Liver (tissue), 9 donors: Measurements from ENCODE around the gene DAGLA. TPM values are rescaled to one million over a fixed set of nuclear protein-coding genes. Genes with fewer than 3 reads are reported as not detected.
A peak's percentile ranks its signal among the peaks of the same experiment; 100 is the strongest.

Source experiments
- DNase-seq: peaks from one replicate; pipeline ENCODE4 v3.0.0-alpha.2; 2017; ENCODE audit warnings: low spot score
- H3K27ac ChIP-seq, 2 donors: one replicate each; pipeline ENCODE4 v1.7.0; 2013; ENCODE audit warnings: inconsistent platforms in 2 of 2, low read length in 2 of 2, control low read depth in 1 of 2, low read depth in 1 of 2, mild to moderate bottlenecking in 1 of 2
- H3K27me3 ChIP-seq, 4 donors: one replicate each; pipeline versions ENCODE4 v1.6.1 to v1.7.0; 2013; ENCODE audit warnings: low read length in 3 of 4, inconsistent platforms in 1 of 4, mild to moderate bottlenecking in 1 of 4, moderate library complexity in 1 of 4; ENCODE audit not compliant: control insufficient read depth in 4 of 4, insufficient read depth in 4 of 4
- H3K36me3 ChIP-seq, 4 donors: one replicate each; pipeline versions ENCODE4 v1.6.1 to v1.7.0; 2013; ENCODE audit warnings: low read length in 3 of 4, mild to moderate bottlenecking in 3 of 4, low read depth in 1 of 4, moderate library complexity in 1 of 4; ENCODE audit not compliant: control insufficient read depth in 4 of 4, insufficient read depth in 3 of 4
- H3K4me1 ChIP-seq, 4 donors: one replicate each; pipeline versions ENCODE4 v1.6.1 to v1.7.0; 2013; ENCODE audit warnings: low read length in 3 of 4, mild to moderate bottlenecking in 3 of 4, moderate library complexity in 1 of 4; ENCODE audit not compliant: control insufficient read depth in 4 of 4, insufficient read depth in 4 of 4
- H3K4me3 ChIP-seq, 3 donors: one replicate each; pipeline versions ENCODE4 v1.6.1 to v1.7.0; 2013; ENCODE audit warnings: low read length in 3 of 3, control low read depth in 1 of 3, low read depth in 1 of 3, mild to moderate bottlenecking in 1 of 3
- H3K9ac ChIP-seq, 2 donors: one replicate each; pipeline ENCODE4 v1.7.0; 2013; ENCODE audit warnings: low read length in 2 of 2, mild to moderate bottlenecking in 2 of 2, moderate library complexity in 2 of 2, control low read depth in 1 of 2, low read depth in 1 of 2
- H3K9me3 ChIP-seq, 4 donors: one replicate each; pipeline versions ENCODE4 v1.6.1 to v1.7.0; 2013; ENCODE audit warnings: low read length in 3 of 4; ENCODE audit not compliant: control insufficient read depth in 4 of 4
- ATF3 ChIP-seq: IDR thresholded peaks from 2 replicates; pipeline ENCODE4 v1.6.1; 2016; ENCODE audit warnings: antibody characterized with exemption
- CTCF ChIP-seq: fragments of 150-350 bp; IDR thresholded peaks from 2 replicates; pipeline ENCODE4 v1.5.1; 2017; ENCODE audit warnings: improper control_type of control experiment, low read depth, low read length; ENCODE audit not compliant: missing input control
- EGR1 ChIP-seq, 2 donors: IDR thresholded peaks; 2 replicates each; pipeline ENCODE4 v1.6.1; 2016 to 2018; ENCODE audit warnings: antibody characterized with exemption in 2 of 2, low read depth in 2 of 2
- FOXA1 ChIP-seq: IDR thresholded peaks from 2 replicates; pipeline ENCODE4 v1.6.1; 2016; ENCODE audit warnings: antibody characterized with exemption
- FOXA2 ChIP-seq: IDR thresholded peaks from 2 replicates; pipeline ENCODE4 v1.6.1; 2016; ENCODE audit warnings: antibody characterized with exemption
- GABPA ChIP-seq, 2 donors: IDR thresholded peaks in 1 of 2; conservative IDR thresholded peaks in 1 of 2; 2 replicates each; pipeline ENCODE4 v1.6.1; 2016; ENCODE audit warnings: antibody characterized with exemption in 2 of 2, mild to moderate bottlenecking in 1 of 2, moderate library complexity in 1 of 2
- HNF4A ChIP-seq, 2 donors: conservative IDR thresholded peaks; 2 replicates each; pipeline ENCODE4 v1.6.1; 2016; ENCODE audit warnings: antibody characterized with exemption in 2 of 2, mild to moderate bottlenecking in 2 of 2
- HNF4G ChIP-seq: IDR thresholded peaks from 2 replicates; pipeline ENCODE4 v1.6.1; 2016; ENCODE audit warnings: antibody characterized with exemption
- JUND ChIP-seq, 2 donors: IDR thresholded peaks; 2 replicates each; pipeline ENCODE4 v1.6.1; 2016; ENCODE audit warnings: antibody characterized with exemption in 2 of 2
- MAX ChIP-seq: IDR thresholded peaks from 2 replicates; pipeline ENCODE4 v1.6.1; 2016; ENCODE audit warnings: antibody characterized with exemption
- NR2F2 ChIP-seq: IDR thresholded peaks from 2 replicates; pipeline ENCODE4 v1.6.1; 2016; ENCODE audit warnings: antibody characterized with exemption
- RAD21 ChIP-seq, 2 donors: IDR thresholded peaks; 2 replicates each; pipeline ENCODE4 v1.6.1; 2016; ENCODE audit warnings: antibody characterized with exemption in 2 of 2, mild to moderate bottlenecking in 2 of 2
- REST ChIP-seq: IDR thresholded peaks from 2 replicates; pipeline ENCODE4 v1.6.1; 2016; ENCODE audit warnings: antibody characterized with exemption, mild to moderate bottlenecking
- RXRA ChIP-seq, 2 donors: IDR thresholded peaks; 2 replicates each; pipeline ENCODE4 v1.6.1; 2017 to 2018; ENCODE audit warnings: antibody characterized with exemption in 2 of 2, mild to moderate bottlenecking in 1 of 2
- SP1 ChIP-seq: IDR thresholded peaks from 2 replicates; pipeline ENCODE4 v1.6.1; 2018; ENCODE audit warnings: antibody characterized with exemption, mild to moderate bottlenecking
- TAF1 ChIP-seq: conservative IDR thresholded peaks from 2 replicates; pipeline ENCODE4 v1.6.1; 2016; ENCODE audit warnings: antibody characterized with exemption, mild to moderate bottlenecking
- YY1 ChIP-seq: IDR thresholded peaks from 2 replicates; pipeline ENCODE4 v1.6.1; 2016; ENCODE audit warnings: antibody characterized with exemption, mild to moderate bottlenecking
- ZBTB33 ChIP-seq: IDR thresholded peaks from 2 replicates; pipeline ENCODE4 v1.6.1; 2016; ENCODE audit warnings: antibody characterized with exemption
- WGBS: extraction: QIAGEN DNeasy Blood & Tissue Kit; methylation state at CpG from one replicate; pipeline ENCODE4 v1.1.7; 2013; 5-methylcytosine and 5-hydroxymethylcytosine counted together
- polyA plus RNA-seq, 2 donors: library from polyadenylated mRNA; stranded (reverse) in 1 of 2; unstranded in 1 of 2; fragments of 200-250 nt in 1 of 2; fragments of >200 nt in 1 of 2; fragmentation: Nextera tagmentation in 1 of 2; extraction: Ambion mirVana in 1 of 2; gene quantifications; one replicate each; pipeline versions ENCODE4 v1.2.1 to v1.2.3, GENCODE V29; 2013 to 2015
- total RNA-seq, 2 donors: library from RNA; depleted of rRNA; stranded (reverse); fragments of >200 nt; gene quantifications; one replicate each; pipeline ENCODE4 v1.2.3, GENCODE V29; 2014
- donor health status: healthy.
- donor health status: healthy.
- donor health status: healthy.
- donor health status: healthy.
- donor health status: healthy.

DAGLA gene
- total and polyA plus RNA-seq, 4 donors = 0.13 to 0.84 (median 0.60) TPM

- no peak overlapping the region for H3K4me3 ChIP-seq
- H3K9ac ChIP-seq = no peak overlapping the region
- H3K27ac ChIP-seq = peak overlapping the region in 1 of 2 donors; percentile 18
- 94% methylated on average over 9 of the region's 9 CpGs for WGBS
- H3K27me3 ChIP-seq = no peaks in the 10 kb centered on the region
- no peaks in the 10 kb centered on the region for H3K9me3 ChIP-seq
- TF ChIP-seq RXRA (IDR thresholded peaks at IDR 0.05) = no peak
- TF ChIP-seq FOXA1 = no peak
- no peak for TF ChIP-seq YY1
- TF ChIP-seq MAX = no peak
- TF ChIP-seq HNF4G = no peak
- TF ChIP-seq CTCF = no peak
- TF ChIP-seq TAF1 = no peak
- TF ChIP-seq GABPA (IDR thresholded peaks at IDR 0.05 in 1 of 2, conservative IDR thresholded peaks at IDR 0.05 in 1 of 2) = no peak
- TF ChIP-seq ZBTB33 = no peak
- TF ChIP-seq EGR1 (IDR thresholded peaks at IDR 0.05; ENCODE audit: low read depth in 2 of 2) = no peak
- no peak for TF ChIP-seq ATF3
- TF ChIP-seq JUND (IDR thresholded peaks at IDR 0.05) = no peak
- TF ChIP-seq SP1 = no peak
- no peak for TF ChIP-seq NR2F2
- no peak for TF ChIP-seq REST
- TF ChIP-seq RAD21 (IDR thresholded peaks at IDR 0.05) = no peak
- no peak for TF ChIP-seq HNF4A (conservative IDR thresholded peaks at IDR 0.05)
- TF ChIP-seq FOXA2 = no peak
- DNase-seq = no peak
- no peaks in the 10 kb centered on the region for H3K36me3 ChIP-seq
- peaks cover 0 to 14% (median 2%) of the 10 kb centered on the region in 4 donors for H3K4me1 ChIP-seq
Measured at GRCh38 chr11:61697078-61697502, 16.9 kb downstream of the DAGLA start.

GRCh38 chr11:61697764-61698163, 17.6 kb downstream of the DAGLA start:
- DNase-seq = no peak
- H3K9ac ChIP-seq = no peak overlapping the region
- no peak overlapping the region for H3K4me3 ChIP-seq
- H3K27me3 ChIP-seq = no peaks in the 10 kb centered on the region
- H3K36me3 ChIP-seq = no peaks in the 10 kb centered on the region
- H3K27ac ChIP-seq = no peak overlapping the region
- H3K4me1 ChIP-seq = peaks cover 0 to 14% (median 2%) of the 10 kb centered on the region in 4 donors
- 84% methylated on average over 1 of the region's 1 CpG for WGBS
- no peaks in the 10 kb centered on the region for H3K9me3 ChIP-seq
- TF ChIP-seq HNF4A (conservative IDR thresholded peaks at IDR 0.05) (no peak), YY1 (no peak), GABPA (IDR thresholded peaks at IDR 0.05 in 1 of 2, conservative IDR thresholded peaks at IDR 0.05 in 1 of 2) (no peak), ZBTB33 (no peak), REST (no peak), SP1 (no peak)
